GM12878 (cell line): ENCODE measurements around the gene CDC6.

Experiments
- MEF2B ChIP-seq: fragments of 450-650 bp; IDR thresholded peaks from 2 replicates; pipeline ENCODE4 v1.6.1; 2018; ENCODE audit warnings: mild to moderate bottlenecking, moderate library complexity; ENCODE audit not compliant: partially characterized antibody, poor library complexity, severe bottlenecking
- POLR2A ChIP-seq: IDR thresholded peaks from 2 replicates; pipeline ENCODE4 v1.6.1; 2011; ENCODE audit warnings: low read depth, mild to moderate bottlenecking, low read length
- RAD21 ChIP-seq: IDR thresholded peaks from 2 replicates; pipeline ENCODE4 v1.6.1; 2011; ENCODE audit warnings: mild to moderate bottlenecking, low read depth, low read length, moderate library complexity; ENCODE audit not compliant: insufficient read depth
- RFX5 ChIP-seq: IDR thresholded peaks from 2 replicates; pipeline ENCODE4 v1.6.1; 2011; ENCODE audit warnings: low read depth, low read length, improper control_type of control experiment
- SP1 ChIP-seq: IDR thresholded peaks from one replicate; pipeline ENCODE4 v1.6.1; 2011; ENCODE audit warnings: low read depth, low read length
- SREBF2 ChIP-seq: IDR thresholded peaks from 2 replicates; pipeline ENCODE4 v1.6.1; 2012; ENCODE audit warnings: mild to moderate bottlenecking, low read length
- TF ChIP-seq, protein P1 (sequence below), 3 experiments: IDR thresholded peaks in 2 of 3; conservative IDR thresholded peaks in 1 of 3; 2 replicates each; pipeline ENCODE4 v1.5.1; 2011; ENCODE audit warnings: low read depth in 3 of 3, low read length in 3 of 3, mild to moderate bottlenecking in 3 of 3, control low read depth in 2 of 3, moderate library complexity in 2 of 3, inconsistent platforms in 1 of 3, mixed read lengths in 1 of 3; ENCODE audit not compliant: control insufficient read depth in 2 of 3, insufficient read depth in 1 of 3; ENCODE audit errors: extremely low read depth in 1 of 3

GRCh38 chr17:40260528-40260927 is 27.2 kb upstream of the CDC6 start:
- TF ChIP-seq MEF2B (no peak), RFX5 (no peak), POLR2A (no peak), SREBF2 (no peak), RAD21 (no peak), SP1 (no peak)
- TF ChIP-seq, protein P1, sequence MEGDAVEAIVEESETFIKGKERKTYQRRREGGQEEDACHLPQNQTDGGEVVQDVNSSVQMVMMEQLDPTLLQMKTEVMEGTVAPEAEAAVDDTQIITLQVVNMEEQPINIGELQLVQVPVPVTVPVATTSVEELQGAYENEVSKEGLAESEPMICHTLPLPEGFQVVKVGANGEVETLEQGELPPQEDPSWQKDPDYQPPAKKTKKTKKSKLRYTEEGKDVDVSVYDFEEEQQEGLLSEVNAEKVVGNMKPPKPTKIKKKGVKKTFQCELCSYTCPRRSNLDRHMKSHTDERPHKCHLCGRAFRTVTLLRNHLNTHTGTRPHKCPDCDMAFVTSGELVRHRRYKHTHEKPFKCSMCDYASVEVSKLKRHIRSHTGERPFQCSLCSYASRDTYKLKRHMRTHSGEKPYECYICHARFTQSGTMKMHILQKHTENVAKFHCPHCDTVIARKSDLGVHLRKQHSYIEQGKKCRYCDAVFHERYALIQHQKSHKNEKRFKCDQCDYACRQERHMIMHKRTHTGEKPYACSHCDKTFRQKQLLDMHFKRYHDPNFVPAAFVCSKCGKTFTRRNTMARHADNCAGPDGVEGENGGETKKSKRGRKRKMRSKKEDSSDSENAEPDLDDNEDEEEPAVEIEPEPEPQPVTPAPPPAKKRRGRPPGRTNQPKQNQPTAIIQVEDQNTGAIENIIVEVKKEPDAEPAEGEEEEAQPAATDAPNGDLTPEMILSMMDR (IDR thresholded peaks at IDR 0.05 in 2 of 3, conservative IDR thresholded peaks at IDR 0.05 in 1 of 3; ENCODE audit: control insufficient read depth in 2 of 3, extremely low read depth in 1 of 3, insufficient read depth in 1 of 3, low read depth in 3 of 3, low read length in 3 of 3), result no peak
